NCI-H187 (cell line): ENCODE data around the gene ITGA2B.
A peak's percentile ranks its signal among the peaks of the same experiment; 100 is the strongest.
"Not testable (repeated sequence)": the region's sequence is repeated elsewhere in the genome, so short reads cannot be mapped to it uniquely, and the experiment has no call there.

Experiments
- DNase-seq, 2 experiments: peaks; one replicate each; lab custom pipeline; 2025; lab: John Stamatoyannopoulos, UW

ITGA2B gene

GRCh38 chr17:44351961-44352827 is 37.3 kb downstream of the ITGA2B start:
- DNase-seq = no peak

- no peak for DNase-seq
These were observed 38.0 kb downstream of the ITGA2B start for GRCh38 chr17:44351464-44351863.

- DNase-seq = peak in 1 of 2 experiments; percentile 28
These were observed 38.7 kb downstream of the ITGA2B start for GRCh38 chr17:44350733-44351226.

GRCh38 chr17:44349553-44350070 is 39.8 kb downstream of the ITGA2B start:
- DNase-seq = no peak

GRCh38 chr17:44348988-44349364 is 40.5 kb downstream of the ITGA2B start:
- DNase-seq = no peak

- no peak for DNase-seq
These were observed 41.0 kb downstream of the ITGA2B start for GRCh38 chr17:44348234-44348987.

GRCh38 chr17:44347206-44348055 is 42.0 kb downstream of the ITGA2B start:
- DNase-seq = not testable (repeated sequence)

GRCh38 chr17:44346064-44346844 is 43.2 kb downstream of the ITGA2B start:
- DNase-seq = no peak

- no peak for DNase-seq
These were observed 43.9 kb downstream of the ITGA2B start for GRCh38 chr17:44345454-44346026.

- DNase-seq = peak; percentile 94 to 96
These were observed 44.5 kb downstream of the ITGA2B start, which contains the start of gene GRN for GRCh38 chr17:44344939-44345453. TSS of gene GRN (plus strand) at chr17:44345302. CDS start at chr17:44349165, 3,863 bp downstream.

GRCh38 chr17:44343510-44344209 is 45.8 kb downstream of the ITGA2B start:
- no peak for DNase-seq

- DNase-seq = not testable (repeated sequence)
These were observed 48.9 kb downstream of the ITGA2B start for GRCh38 chr17:44340553-44340952.

- no peak for DNase-seq
These were observed 50.7 kb downstream of the ITGA2B start for GRCh38 chr17:44338702-44339101.

GRCh38 chr17:44335968-44336367 is 53.5 kb downstream of the ITGA2B start:
- no peak for DNase-seq

- no peak for DNase-seq
These were observed 53.9 kb downstream of the ITGA2B start for GRCh38 chr17:44335564-44335963.

GRCh38 chr17:44334727-44335126 is 54.7 kb downstream of the ITGA2B start:
- no peak for DNase-seq

GRCh38 chr17:44334315-44334714 is 55.1 kb downstream of the ITGA2B start:
- no peak for DNase-seq

GRCh38 chr17:44333371-44333770 is 56.1 kb downstream of the ITGA2B start:
- no peak for DNase-seq

GRCh38 chr17:44331249-44331760 is 58.1 kb downstream of the ITGA2B start:
- peak; percentile 42 to 66 for DNase-seq
